ENCODE results near the gene LMO2. TPM values are rescaled to one million over a fixed set of nuclear protein-coding genes. Genes with fewer than 3 reads are reported as not detected.
"Not testable (repeated sequence)": the region's sequence is repeated elsewhere in the genome, so short reads cannot be mapped to it uniquely, and the experiment has no call there.

The LMO2 gene
- total and polyA plus RNA-seq, 2 of the 13 experiments (the other 11 are each of a cell fraction or from before 2014, with no cell fraction given): not detected

DNA sequence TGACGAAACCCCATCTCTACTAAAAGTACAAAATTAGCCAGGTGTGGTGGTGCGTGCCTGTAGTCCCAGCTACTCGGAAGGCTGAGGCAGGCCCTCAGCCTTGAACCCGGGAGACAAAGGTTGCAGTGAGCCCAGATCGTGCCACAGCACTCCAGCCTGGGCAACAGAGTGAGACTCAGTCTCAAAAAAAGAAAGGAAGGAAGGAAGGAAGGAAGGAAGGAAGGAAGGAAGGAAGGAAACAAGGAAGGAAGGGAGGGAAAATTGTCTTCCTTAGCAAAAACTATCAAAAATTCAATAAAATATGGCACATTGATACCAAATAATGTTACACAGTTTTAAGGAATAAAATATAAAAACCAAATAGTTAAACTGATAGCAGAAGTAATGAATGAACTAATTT lies 54.5 kb downstream of the LMO2 start:
- H3K9me3 ChIP-seq (ENCODE audit: low read length); H3K27ac ChIP-seq (ENCODE audit: extremely low read length, insufficient read depth, low read length); H3K4me2 ChIP-seq (ENCODE audit: low read depth, low read length); H3K79me2 ChIP-seq (ENCODE audit: insufficient read depth, low read length); CTCF ChIA-PET (ENCODE audit: low intra/inter-chr PET ratio, low total read pairs); H3K4me3 ChIP-seq (replicated peaks in 1 of 3; ENCODE audit: insufficient read depth in 1 of 3, low read depth in 2 of 3, low read length in 3 of 3); POLR2A ChIA-PET; intact Hi-C loops (cut with micrococcal nuclease; ENCODE audit: unreplicated experiment); BruUV-seq (replicated peaks); H3K36me3 ChIP-seq (replicated peaks in 1 of 2; ENCODE audit: control insufficient read depth in 1 of 2, insufficient read depth in 2 of 2, low read length in 2 of 2); DNase-seq (ENCODE audit: low spot score); ATAC-seq; in situ Hi-C loops (cut with HindIII; ENCODE audit: extremely low pct_ligation_motif_present, low pct_unique_long_range_greater_than_20kb); H2AFZ ChIP-seq (ENCODE audit: low read length); H3K9ac ChIP-seq (ENCODE audit: insufficient read depth, low read depth, low read length); FAIRE-seq; H4K20me1 ChIP-seq (ENCODE audit: insufficient read depth, low read length); H3K4me1 ChIP-seq (ENCODE audit: insufficient read depth, low read length): not testable (repeated sequence)
- WGBS (ENCODE audit: low lambda C conversion rate): 5% methylated on average over 5 of the region's 5 CpGs
- H3K27me3 ChIP-seq (ENCODE audit: control insufficient read depth in 1 of 2, insufficient read depth in 2 of 2, low read length in 2 of 2): peaks cover 0 to 22% of the 10 kb centered on the region in 2 experiments; a peak in 3 of 5 replicates

DNA sequence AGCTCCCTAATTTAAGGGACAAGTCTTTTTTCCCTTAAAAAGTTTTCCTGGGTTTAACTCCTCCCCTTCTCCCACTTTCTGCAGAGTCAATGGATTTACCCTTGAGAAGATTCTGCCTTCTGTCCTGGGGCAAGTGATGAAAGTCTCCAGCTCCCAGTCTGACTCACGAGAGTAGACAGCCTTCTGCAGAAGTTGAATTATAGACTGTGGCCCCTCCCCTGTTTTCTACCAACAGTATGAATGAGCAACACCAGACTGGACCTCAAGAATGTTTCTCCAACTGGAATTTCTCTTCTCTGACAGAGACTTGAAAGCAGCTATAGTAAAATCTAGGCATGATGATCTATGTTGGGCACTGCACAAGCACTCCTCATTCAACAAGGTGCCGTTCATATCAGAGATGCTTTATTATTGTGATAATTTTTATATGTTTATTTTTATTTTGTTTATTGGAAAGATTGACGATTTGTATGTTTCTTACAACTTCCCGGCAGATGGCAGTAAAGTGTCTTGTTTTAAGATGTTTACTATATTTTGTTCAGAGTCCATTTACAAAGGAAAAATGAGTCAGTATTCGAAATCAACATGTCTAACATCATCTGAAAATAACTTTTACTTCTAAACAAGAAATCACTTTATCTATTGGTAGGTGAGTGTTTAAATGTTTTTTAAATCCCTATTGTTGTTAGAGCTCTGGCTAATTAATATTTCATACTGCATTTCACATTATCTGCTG lies 56.6 kb downstream of the LMO2 start:
- Histone ChIP-seq H3K27me3 (ENCODE audit: control insufficient read depth in 1 of 2, insufficient read depth in 2 of 2, low read length in 2 of 2) (peaks cover 0 to 27% of the 10 kb centered on the region in 2 experiments; a peak in 3 of 5 replicates), H2AFZ (ENCODE audit: low read length) (no peak overlapping the region), H3K4me2 (ENCODE audit: low read depth, low read length) (no peak overlapping the region), H3K79me2 (ENCODE audit: insufficient read depth, low read length) (no peaks in the 10 kb centered on the region), H3K9me3 (ENCODE audit: low read length) (no peaks in the 10 kb centered on the region), H4K20me1 (ENCODE audit: insufficient read depth, low read length) (no peaks in the 10 kb centered on the region), H3K27ac (ENCODE audit: extremely low read length, insufficient read depth, low read length) (no peak overlapping the region), H3K9ac (ENCODE audit: insufficient read depth, low read depth, low read length) (no peak overlapping the region), H3K36me3 (replicated peaks in 1 of 2; ENCODE audit: control insufficient read depth in 1 of 2, insufficient read depth in 2 of 2, low read length in 2 of 2) (no peaks in the 10 kb centered on the region), H3K4me3 (replicated peaks in 1 of 3; ENCODE audit: insufficient read depth in 1 of 3, low read depth in 2 of 3, low read length in 3 of 3) (no peak overlapping the region), H3K4me1 (ENCODE audit: insufficient read depth, low read length) (no peaks in the 10 kb centered on the region)
- TF ChIP-seq, protein P1, sequence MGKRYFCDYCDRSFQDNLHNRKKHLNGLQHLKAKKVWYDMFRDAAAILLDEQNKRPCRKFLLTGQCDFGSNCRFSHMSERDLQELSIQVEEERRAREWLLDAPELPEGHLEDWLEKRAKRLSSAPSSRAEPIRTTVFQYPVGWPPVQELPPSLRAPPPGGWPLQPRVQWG (CRISPR knock-in tag; IDR thresholded peaks at IDR 0.05; ENCODE audit: borderline replicate concordance, low read depth): no peak
- TF ChIP-seq ARNT2 (CRISPR knock-in tag; IDR thresholded peaks at IDR 0.05; ENCODE audit: low read depth) (no peak), STAG1 (CRISPR knock-in tag; IDR thresholded peaks at IDR 0.05) (peak; percentile 33; the same call in 1 of the 2 replicates)
- TF ChIP-seq, protein P2, sequence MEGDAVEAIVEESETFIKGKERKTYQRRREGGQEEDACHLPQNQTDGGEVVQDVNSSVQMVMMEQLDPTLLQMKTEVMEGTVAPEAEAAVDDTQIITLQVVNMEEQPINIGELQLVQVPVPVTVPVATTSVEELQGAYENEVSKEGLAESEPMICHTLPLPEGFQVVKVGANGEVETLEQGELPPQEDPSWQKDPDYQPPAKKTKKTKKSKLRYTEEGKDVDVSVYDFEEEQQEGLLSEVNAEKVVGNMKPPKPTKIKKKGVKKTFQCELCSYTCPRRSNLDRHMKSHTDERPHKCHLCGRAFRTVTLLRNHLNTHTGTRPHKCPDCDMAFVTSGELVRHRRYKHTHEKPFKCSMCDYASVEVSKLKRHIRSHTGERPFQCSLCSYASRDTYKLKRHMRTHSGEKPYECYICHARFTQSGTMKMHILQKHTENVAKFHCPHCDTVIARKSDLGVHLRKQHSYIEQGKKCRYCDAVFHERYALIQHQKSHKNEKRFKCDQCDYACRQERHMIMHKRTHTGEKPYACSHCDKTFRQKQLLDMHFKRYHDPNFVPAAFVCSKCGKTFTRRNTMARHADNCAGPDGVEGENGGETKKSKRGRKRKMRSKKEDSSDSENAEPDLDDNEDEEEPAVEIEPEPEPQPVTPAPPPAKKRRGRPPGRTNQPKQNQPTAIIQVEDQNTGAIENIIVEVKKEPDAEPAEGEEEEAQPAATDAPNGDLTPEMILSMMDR (CRISPR knock-in tag; IDR thresholded peaks at IDR 0.05): peak; percentile 25
- ATAC-seq: no peak
- intact Hi-C loops (cut with micrococcal nuclease; ENCODE audit: unreplicated experiment): loop anchor here (1.0 kb wide), 2 partner anchors 136 to 153 kb away; no protein-coding TSS in a partner anchor
- 10% methylated on average over 5 of the region's 5 CpGs for WGBS (ENCODE audit: low lambda C conversion rate)
- ChIA-PET POLR2A (no interaction called here), CTCF (ENCODE audit: low intra/inter-chr PET ratio, low total read pairs) (interaction anchor here (0.8 to 1.8 kb wide), 2 partner anchors 136 to 153 kb away, joined by 3 to 6 read pairs; no protein-coding TSS in a partner anchor)
- peak; percentile 37 for FAIRE-seq
- peak; percentile 33 for DNase-seq (ENCODE audit: low spot score)
- in situ Hi-C loops (cut with HindIII; ENCODE audit: extremely low pct_ligation_motif_present, low pct_unique_long_range_greater_than_20kb): no loop called here
- no TSS peak for BruUV-seq (replicated peaks)
